HG03135 (cell line): Measurements from ENCODE around the gene DNAAF1.
A peak's percentile ranks its signal among the peaks of the same experiment; 100 is the strongest.
"Not testable (repeated sequence)": the region's sequence is repeated elsewhere in the genome, so short reads cannot be mapped to it uniquely, and the experiment has no call there.

Experiments used
- ATAC-seq: cut with Tn5 transposase; IDR thresholded peaks from one replicate; pipeline ENCODE4 v1.9.1; 2021; ENCODE audit warnings: mild to moderate bottlenecking, moderate library complexity; ENCODE audit not compliant: unreplicated experiment

The DNAAF1 gene

GRCh38 chr16:84182680-84183571 is 37.8 kb downstream of the DNAAF1 start:
- no peak for ATAC-seq

- no peak for ATAC-seq
Measured at GRCh38 chr16:84183572-84183875, 38.4 kb downstream of the DNAAF1 start.

- no peak for ATAC-seq
Measured at GRCh38 chr16:84183911-84184591, 38.9 kb downstream of the DNAAF1 start.

- no peak for ATAC-seq
Measured at GRCh38 chr16:84184775-84185174, 39.7 kb downstream of the DNAAF1 start.

GRCh38 chr16:84186685-84187437 is 41.8 kb downstream of the DNAAF1 start, which contains the start of gene TAF1C:
TSS of gene TAF1C (minus strand) at chr16:84187057. CDS start at chr16:84184988, 2,069 bp downstream.
- peak; percentile 82 for ATAC-seq

- ATAC-seq = no peak
Measured at GRCh38 chr16:84190731-84191388, 45.8 kb downstream of the DNAAF1 start, which contains the start of gene ADAD2. TSS of gene ADAD2 (plus strand) at chr16:84191157. CDS start at chr16:84191231, 74 bp downstream.

GRCh38 chr16:84191466-84191865 is 46.4 kb downstream of the DNAAF1 start:
- ATAC-seq = no peak

GRCh38 chr16:84193480-84193879 is 48.4 kb downstream of the DNAAF1 start:
- ATAC-seq = no peak

- peak; percentile 6 for ATAC-seq
Measured at GRCh38 chr16:84194018-84194417, 48.9 kb downstream of the DNAAF1 start.

GRCh38 chr16:84194470-84195200 is 49.5 kb downstream of the DNAAF1 start:
- ATAC-seq = peak; percentile 68

- ATAC-seq = no peak
Measured at GRCh38 chr16:84195201-84196093, 50.3 kb downstream of the DNAAF1 start.

GRCh38 chr16:84196101-84196500 is 51.0 kb downstream of the DNAAF1 start:
- ATAC-seq = no peak

GRCh38 chr16:84196727-84197394 is 51.8 kb downstream of the DNAAF1 start:
- no peak for ATAC-seq

GRCh38 chr16:84197466-84198128 is 52.5 kb downstream of the DNAAF1 start:
- no peak for ATAC-seq

- no peak for ATAC-seq
Measured at GRCh38 chr16:84198401-84198800, 53.3 kb downstream of the DNAAF1 start.

- no peak for ATAC-seq
Measured at GRCh38 chr16:84199097-84199496, 54.0 kb downstream of the DNAAF1 start.

- ATAC-seq = no peak
Measured at GRCh38 chr16:84199861-84200260, 54.8 kb downstream of the DNAAF1 start.

GRCh38 chr16:84204551-84204950 is 59.4 kb downstream of the DNAAF1 start:
- not testable (repeated sequence) for ATAC-seq
